Measurements from ENCODE around the gene SECISBP2.

DNA sequence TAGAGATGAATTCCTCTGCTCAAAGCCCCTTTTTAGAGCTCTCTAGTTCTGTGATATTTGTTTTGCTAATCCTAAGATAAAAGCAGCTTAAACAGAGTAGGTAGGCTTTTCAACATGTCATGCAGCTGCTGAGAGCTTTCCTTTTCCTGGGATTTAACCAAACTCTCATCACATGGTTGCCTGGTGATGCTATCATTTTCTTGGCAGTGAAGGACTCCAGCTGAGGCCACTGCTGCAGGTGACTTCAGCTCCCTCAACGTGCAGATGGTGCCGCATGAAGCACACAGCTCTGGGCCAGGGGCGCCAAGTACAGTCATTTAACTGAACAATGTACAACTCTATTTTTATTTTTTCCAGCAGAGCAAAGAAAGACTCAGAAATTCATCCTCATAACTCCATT lies 42.2 kb downstream of the SECISBP2 start:
- TF ChIP-seq, protein P1, sequence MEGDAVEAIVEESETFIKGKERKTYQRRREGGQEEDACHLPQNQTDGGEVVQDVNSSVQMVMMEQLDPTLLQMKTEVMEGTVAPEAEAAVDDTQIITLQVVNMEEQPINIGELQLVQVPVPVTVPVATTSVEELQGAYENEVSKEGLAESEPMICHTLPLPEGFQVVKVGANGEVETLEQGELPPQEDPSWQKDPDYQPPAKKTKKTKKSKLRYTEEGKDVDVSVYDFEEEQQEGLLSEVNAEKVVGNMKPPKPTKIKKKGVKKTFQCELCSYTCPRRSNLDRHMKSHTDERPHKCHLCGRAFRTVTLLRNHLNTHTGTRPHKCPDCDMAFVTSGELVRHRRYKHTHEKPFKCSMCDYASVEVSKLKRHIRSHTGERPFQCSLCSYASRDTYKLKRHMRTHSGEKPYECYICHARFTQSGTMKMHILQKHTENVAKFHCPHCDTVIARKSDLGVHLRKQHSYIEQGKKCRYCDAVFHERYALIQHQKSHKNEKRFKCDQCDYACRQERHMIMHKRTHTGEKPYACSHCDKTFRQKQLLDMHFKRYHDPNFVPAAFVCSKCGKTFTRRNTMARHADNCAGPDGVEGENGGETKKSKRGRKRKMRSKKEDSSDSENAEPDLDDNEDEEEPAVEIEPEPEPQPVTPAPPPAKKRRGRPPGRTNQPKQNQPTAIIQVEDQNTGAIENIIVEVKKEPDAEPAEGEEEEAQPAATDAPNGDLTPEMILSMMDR (IDR thresholded peaks at IDR 0.05): no peak
- TF ChIP-seq POLR2A (IDR thresholded peaks at IDR 0.05): no peak
